HEK293 (cell line): ENCODE data around the gene LAMA5.

Source experiments
- EGR2 ChIP-seq: fragments of 450-650 bp; formaldehyde crosslinking; IDR thresholded peaks from 2 replicates; pipeline ENCODE4 v1.5.1; 2016; ENCODE audit warnings: low read depth, missing biosample characterization, missing genetic modification characterization
- GLI4 ChIP-seq: fragments of 450-650 bp; formaldehyde crosslinking; IDR thresholded peaks from 2 replicates; pipeline ENCODE4 v1.5.1; 2016; ENCODE audit warnings: missing biosample characterization, missing genetic modification characterization
- GLIS1 ChIP-seq: fragments of 450-650 bp; formaldehyde crosslinking; IDR thresholded peaks from 2 replicates; pipeline ENCODE4 v1.5.1; 2016; ENCODE audit warnings: missing biosample characterization, missing genetic modification characterization
- HIC1 ChIP-seq: fragments of 450-650 bp; formaldehyde crosslinking; IDR thresholded peaks from 2 replicates; pipeline ENCODE4 v1.5.1; 2016; ENCODE audit warnings: missing biosample characterization, missing genetic modification characterization
- INSM2 ChIP-seq: fragments of 450-650 bp; formaldehyde crosslinking; IDR thresholded peaks from 2 replicates; pipeline ENCODE4 v1.5.1; 2016; ENCODE audit warnings: missing biosample characterization, missing genetic modification characterization
- MZF1 ChIP-seq: fragments of 450-650 bp; formaldehyde crosslinking; IDR thresholded peaks from 2 replicates; pipeline ENCODE4 v1.5.1; 2017; ENCODE audit warnings: missing biosample characterization, missing genetic modification characterization, borderline replicate concordance
- PRDM6 ChIP-seq: fragments of 450-650 bp; formaldehyde crosslinking; IDR thresholded peaks from 2 replicates; pipeline ENCODE4 v1.5.1; 2017; ENCODE audit warnings: missing biosample characterization, missing genetic modification characterization
- RBAK ChIP-seq: fragments of 450-650 bp; formaldehyde crosslinking; IDR thresholded peaks from 2 replicates; pipeline ENCODE4 v1.5.1; 2016; ENCODE audit warnings: missing biosample characterization, missing genetic modification characterization
- SCRT2 ChIP-seq: fragments of 450-650 bp; formaldehyde crosslinking; IDR thresholded peaks from 2 replicates; pipeline ENCODE4 v1.5.1; 2016; ENCODE audit warnings: missing biosample characterization, missing genetic modification characterization
- SETDB1 ChIP-seq: IDR thresholded peaks from one replicate; pipeline ENCODE4 v1.6.1; 2017; ENCODE audit warnings: mild to moderate bottlenecking, low read length, moderate library complexity, mixed read lengths; ENCODE audit not compliant: insufficient read length
- SP7 ChIP-seq: fragments of 450-650 bp; formaldehyde crosslinking; IDR thresholded peaks from 2 replicates; pipeline ENCODE4 v1.5.1; 2016; ENCODE audit warnings: missing biosample characterization, missing genetic modification characterization
- ZFP37 ChIP-seq: fragments of 450-650 bp; formaldehyde crosslinking; IDR thresholded peaks from 2 replicates; pipeline ENCODE4 v1.5.1; 2016; ENCODE audit warnings: missing biosample characterization, missing genetic modification characterization
- ZFP41 ChIP-seq: fragments of 450-650 bp; formaldehyde crosslinking; IDR thresholded peaks from 2 replicates; pipeline ENCODE4 v1.5.1; 2016; ENCODE audit warnings: missing biosample characterization, missing genetic modification characterization, borderline replicate concordance
- ZIC2 ChIP-seq: fragments of 450-650 bp; formaldehyde crosslinking; IDR thresholded peaks from 2 replicates; pipeline ENCODE4 v1.5.1; 2016; ENCODE audit warnings: missing biosample characterization, missing genetic modification characterization
- ZNF114 ChIP-seq: fragments of 450-650 bp; formaldehyde crosslinking; IDR thresholded peaks from 2 replicates; pipeline ENCODE4 v1.5.0; 2017; ENCODE audit warnings: missing biosample characterization, missing genetic modification characterization
- ZNF121 ChIP-seq: fragments of 450-650 bp; formaldehyde crosslinking; IDR thresholded peaks from 2 replicates; pipeline ENCODE4 v1.5.1; 2016; ENCODE audit warnings: missing biosample characterization, missing genetic modification characterization
- ZNF157 ChIP-seq: fragments of 450-650 bp; formaldehyde crosslinking; IDR thresholded peaks from 2 replicates; pipeline ENCODE4 v1.5.1; 2016; ENCODE audit warnings: missing biosample characterization, missing genetic modification characterization
- ZNF174 ChIP-seq: fragments of 450-650 bp; formaldehyde crosslinking; IDR thresholded peaks from 2 replicates; pipeline ENCODE4 v1.5.0; 2017; ENCODE audit warnings: missing biosample characterization, mild to moderate bottlenecking, missing genetic modification characterization
- ZNF184 ChIP-seq: fragments of 450-650 bp; IDR thresholded peaks from 2 replicates; pipeline ENCODE4 v1.5.1; 2018; ENCODE audit warnings: missing biosample characterization, mild to moderate bottlenecking, missing genetic modification characterization
- ZNF2 ChIP-seq: fragments of 450-650 bp; formaldehyde crosslinking; IDR thresholded peaks from 2 replicates; pipeline ENCODE4 v1.5.1; 2016; ENCODE audit warnings: missing biosample characterization, missing genetic modification characterization
- ZNF221 ChIP-seq: fragments of 450-650 bp; formaldehyde crosslinking; IDR thresholded peaks from 2 replicates; pipeline ENCODE4 v1.5.1; 2017; ENCODE audit warnings: missing biosample characterization, missing genetic modification characterization, borderline replicate concordance
- ZNF266 ChIP-seq: fragments of 450-650 bp; formaldehyde crosslinking; IDR thresholded peaks from 2 replicates; pipeline ENCODE4 v1.5.1; 2016; ENCODE audit warnings: missing biosample characterization, missing genetic modification characterization, low read depth
- ZNF324 ChIP-seq: fragments of 450-650 bp; formaldehyde crosslinking; IDR thresholded peaks from 2 replicates; pipeline ENCODE4 v1.5.1; 2016; ENCODE audit warnings: missing biosample characterization, missing genetic modification characterization
- ZNF335 ChIP-seq: fragments of 450-650 bp; formaldehyde crosslinking; conservative IDR thresholded peaks from 2 replicates; pipeline ENCODE4 v1.5.1; 2016; ENCODE audit warnings: missing biosample characterization, missing genetic modification characterization
- ZNF366 ChIP-seq: fragments of 450-650 bp; formaldehyde crosslinking; conservative IDR thresholded peaks from 2 replicates; pipeline ENCODE4 v1.5.1; 2016; ENCODE audit warnings: missing biosample characterization, missing genetic modification characterization
- ZNF394 ChIP-seq: fragments of 450-650 bp; formaldehyde crosslinking; IDR thresholded peaks from 2 replicates; pipeline ENCODE4 v1.5.1; 2016; ENCODE audit warnings: missing biosample characterization, missing genetic modification characterization, mild to moderate bottlenecking, moderate library complexity, borderline replicate concordance
- ZNF416 ChIP-seq: fragments of 450-650 bp; formaldehyde crosslinking; IDR thresholded peaks from 2 replicates; pipeline ENCODE4 v1.5.1; 2016; ENCODE audit warnings: missing biosample characterization, missing genetic modification characterization
- ZNF423 ChIP-seq: fragments of 450-650 bp; formaldehyde crosslinking; IDR thresholded peaks from 2 replicates; pipeline ENCODE4 v1.5.1; 2016; ENCODE audit warnings: missing biosample characterization, missing genetic modification characterization
- ZNF555 ChIP-seq: fragments of 450-650 bp; formaldehyde crosslinking; conservative IDR thresholded peaks from 2 replicates; pipeline ENCODE4 v1.5.1; 2017; ENCODE audit warnings: missing biosample characterization, mild to moderate bottlenecking, missing genetic modification characterization, inconsistent platforms
- ZNF658 ChIP-seq: fragments of 450-650 bp; formaldehyde crosslinking; IDR thresholded peaks from 2 replicates; pipeline ENCODE4; 2016; ENCODE audit warnings: missing biosample characterization, missing genetic modification characterization
- ZNF670 ChIP-seq: fragments of 450-650 bp; formaldehyde crosslinking; IDR thresholded peaks from 2 replicates; pipeline ENCODE4 v1.5.1; 2016; ENCODE audit warnings: missing biosample characterization, missing genetic modification characterization, low read depth
- ZNF677 ChIP-seq: fragments of 450-650 bp; IDR thresholded peaks from 2 replicates; pipeline ENCODE4 v1.5.0; 2018; ENCODE audit warnings: missing biosample characterization, mild to moderate bottlenecking, missing genetic modification characterization, moderate library complexity
- ZNF701 ChIP-seq: fragments of 450-650 bp; formaldehyde crosslinking; IDR thresholded peaks from 2 replicates; pipeline ENCODE4 v1.5.1; 2016; ENCODE audit warnings: missing biosample characterization, missing genetic modification characterization
- ZNF747 ChIP-seq: fragments of 450-650 bp; formaldehyde crosslinking; IDR thresholded peaks from 2 replicates; pipeline ENCODE4 v1.5.1; 2016; ENCODE audit warnings: missing biosample characterization, missing genetic modification characterization
- ZNF837 ChIP-seq: fragments of 450-650 bp; formaldehyde crosslinking; IDR thresholded peaks from 2 replicates; pipeline ENCODE4 v1.5.1; 2016; ENCODE audit warnings: missing biosample characterization, missing genetic modification characterization
- ZSCAN5A ChIP-seq: fragments of 450-650 bp; formaldehyde crosslinking; IDR thresholded peaks from 2 replicates; pipeline ENCODE4 v1.5.1; 2016; ENCODE audit warnings: missing biosample characterization, missing genetic modification characterization

The LAMA5 gene

DNA sequence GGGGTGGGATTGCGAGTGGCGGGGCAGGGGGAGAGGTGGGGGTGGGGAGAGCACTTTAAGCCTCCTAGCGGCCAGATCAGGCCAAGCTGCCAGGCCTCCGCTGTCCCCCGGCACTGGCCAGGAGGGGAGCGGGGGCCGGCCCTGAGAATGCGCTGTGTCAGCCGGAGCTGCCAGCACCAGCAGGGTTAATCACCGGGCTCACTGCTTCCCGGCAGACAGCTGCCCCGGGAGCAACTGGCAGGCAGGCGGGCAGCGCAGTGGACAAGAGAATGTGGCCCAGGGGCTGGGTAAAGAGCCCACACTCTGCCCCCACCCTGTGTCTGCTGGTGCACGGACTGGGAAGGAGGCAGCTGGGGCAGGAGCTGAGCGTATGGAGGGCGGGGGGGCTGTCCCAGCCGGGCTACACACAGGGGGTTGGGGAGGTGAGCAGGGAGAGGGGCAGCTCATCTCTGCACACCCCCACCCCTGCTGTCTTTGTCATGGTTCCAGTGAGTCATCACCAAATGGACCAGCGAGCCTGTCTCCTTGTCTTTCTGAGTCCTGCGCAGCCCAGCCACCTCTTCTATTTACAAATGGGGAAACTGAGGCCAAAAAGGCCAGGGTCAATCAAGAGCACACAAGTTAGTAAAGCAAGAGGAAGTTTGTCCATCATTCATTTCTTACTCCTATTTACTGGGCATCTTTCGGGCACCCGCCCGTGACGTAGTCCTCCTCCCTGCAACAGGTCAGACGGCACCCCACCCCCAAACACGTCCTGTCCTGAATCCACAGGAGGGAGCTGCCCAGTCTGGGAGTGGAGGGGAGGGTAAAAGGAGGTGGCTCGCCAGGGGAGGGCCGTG is 2.1 kb upstream of the LAMA5 start (continued):
- TF ChIP-seq INSM2 (no peak), ZNF2 (tag by site-specific recombination) (no peak), ZSCAN5A (tag by site-specific recombination) (no peak), ZNF394 (tag by site-specific recombination) (peak; percentile 76), ZNF184 (tag by site-specific recombination) (no peak), GLI4 (tag by site-specific recombination) (no peak), HIC1 (tag by site-specific recombination) (0 out of 2 replicates have a peak, but pooled peaks have one; percentile 28), ZNF114 (tag by site-specific recombination) (no peak), ZNF157 (tag by site-specific recombination) (no peak), ZNF677 (tag by site-specific recombination) (no peak), ZNF324 (tag by site-specific recombination) (no peak), ZNF416 (tag by site-specific recombination) (no peak), ZNF266 (tag by site-specific recombination) (no peak), ZNF335 (tag by site-specific recombination) (no peak), SETDB1 (no peak), ZFP41 (tag by site-specific recombination) (no peak), ZNF423 (no peak), ZNF670 (tag by site-specific recombination) (no peak), ZNF837 (tag by site-specific recombination) (no peak), GLIS1 (tag by site-specific recombination) (peak; percentile 18), ZNF555 (no peak), ZNF658 (no peak), ZFP37 (tag by site-specific recombination) (no peak), ZNF174 (tag by site-specific recombination) (no peak), ZIC2 (tag by site-specific recombination) (no peak), SCRT2 (peak; percentile 95), EGR2 (tag by site-specific recombination) (no peak), PRDM6 (no peak), ZNF747 (tag by site-specific recombination) (no peak), SP7 (tag by site-specific recombination) (no peak), ZNF701 (tag by site-specific recombination) (no peak), ZNF221 (no peak), ZNF366 (tag by site-specific recombination) (no peak), ZNF121 (no peak), RBAK (tag by site-specific recombination) (no peak), MZF1 (tag by site-specific recombination) (no peak)
